Ovary (tissue), 9 donors: ENCODE measurements around the gene CABLES1. TPM values are rescaled to one million over a fixed set of nuclear protein-coding genes. Genes with fewer than 3 reads are reported as not detected.
"Not testable (repeated sequence)": the region's sequence is repeated elsewhere in the genome, so short reads cannot be mapped to it uniquely, and the experiment has no call there.

Experiments
- DNase-seq, 5 donors: peaks; one replicate each; pipeline ENCODE4 v3.0.0-alpha.2; 2019 to 2020
- H3K27ac ChIP-seq, 2 donors: fragments of 200-600 bp; one replicate each; pipeline versions ENCODE4 v1.5.1 to v1.8.0; 2019 to 2022
- H3K27me3 ChIP-seq: fragments of 200-600 bp; one replicate; pipeline ENCODE4 v1.8.0; 2022
- H3K36me3 ChIP-seq: fragments of 200-600 bp; sonication (generic); one replicate; pipeline ENCODE4 v1.5.1; 2019
- H3K4me1 ChIP-seq: one replicate; pipeline ENCODE4 v1.8.1; 2013; ENCODE audit warnings: mild to moderate bottlenecking, moderate library complexity; ENCODE audit not compliant: insufficient read depth
- H3K4me3 ChIP-seq: fragments of 200-600 bp; sonication (generic); one replicate; pipeline ENCODE4 v1.5.1; 2017
- H3K9me3 ChIP-seq, 2 donors: fragments of 200-600 bp in 1 of 2; sonication (generic) in 1 of 2; one replicate each; pipeline versions ENCODE4 v1.5.1 to v1.8.1; 2013 to 2019; ENCODE audit warnings: mild to moderate bottlenecking in 1 of 2, moderate library complexity in 1 of 2
- EP300 ChIP-seq: sonication (generic); formaldehyde crosslinking; IDR thresholded peaks from one replicate; pipeline ENCODE4 v1.6.1; 2017; ENCODE audit warnings: antibody characterized with exemption
- POLR2A ChIP-seq: fragments of 450-650 bp; IDR thresholded peaks from one replicate; pipeline ENCODE4 v1.6.1; 2017; ENCODE audit warnings: antibody characterized with exemption, mild to moderate bottlenecking, moderate library complexity
- WGBS, 3 donors: extraction: QIAGEN DNeasy Blood & Tissue Kit in 1 of 3; methylation state at CpG; one replicate each; pipeline versions ENCODE4 v1.1.5 to v1.1.7; 2013 to 2017; 5-methylcytosine and 5-hydroxymethylcytosine counted together
- intact Hi-C, 4 donors: fragments of 100-400 bp; cut with DNase I; formaldehyde crosslinking; loops; one replicate each; pipeline versions ENCODE4 v1.11.0 to v1.15.1; 2022 to 2023
- polyA plus RNA-seq, 2 donors: library from polyadenylated mRNA; stranded (reverse); fragments of 200-250 nt in 1 of 2; fragments of 350-450 nt in 1 of 2; fragmentation: Illumina TruSeq in 1 of 2; extraction: RNeasy Lipid Tissue Mini Kit (QIAGEN cat#74804) in 1 of 2; gene quantifications; one replicate each; pipeline ENCODE4 v1.2.3, GENCODE V29; 2013 to 2014
- total RNA-seq, 7 donors: library from RNA; depleted of rRNA in 2 of 7; stranded (reverse); fragments of >200 nt in 2 of 7; fragmentation: NEBNext Ultra II Directional in 3 of 7; extraction: Animal tissue kit (Norgen Biotek cat#: 25700) in 3 of 7; gene quantifications; one replicate each; pipeline versions ENCODE4 v1.1.0 to v1.2.4, GENCODE V29; 2016 to 2023
- TF ChIP-seq, protein P1 (sequence below), 3 donors: fragments of 450-650 bp in 2 of 3; fragments of 200-600 bp in 1 of 3; IDR thresholded peaks; one replicate each; pipeline versions ENCODE4 v1.5.1 to v1.8.0; 2016 to 2022; ENCODE audit warnings: antibody characterized with exemption in 3 of 3, mild to moderate bottlenecking in 1 of 3
- donor health status: DM: no; HTN: no; CAD: no; lungs with moderate emphysema.
- donor health status: DM: no; HTN: no; CAD: no.
- donor health status: Bipolar disorder and iron deficiency.
- donor health status: DM: yes; HTN: yes; CAD: no.
- donor health status: DM: no; HTN: no; CAD: no.
- donor health status: DM: yes; HTN: yes; CAD: no.

CABLES1 gene
- total and polyA plus RNA-seq, 9 donors, result 2.6 to 8.9 (median 5.3) TPM

DNA sequence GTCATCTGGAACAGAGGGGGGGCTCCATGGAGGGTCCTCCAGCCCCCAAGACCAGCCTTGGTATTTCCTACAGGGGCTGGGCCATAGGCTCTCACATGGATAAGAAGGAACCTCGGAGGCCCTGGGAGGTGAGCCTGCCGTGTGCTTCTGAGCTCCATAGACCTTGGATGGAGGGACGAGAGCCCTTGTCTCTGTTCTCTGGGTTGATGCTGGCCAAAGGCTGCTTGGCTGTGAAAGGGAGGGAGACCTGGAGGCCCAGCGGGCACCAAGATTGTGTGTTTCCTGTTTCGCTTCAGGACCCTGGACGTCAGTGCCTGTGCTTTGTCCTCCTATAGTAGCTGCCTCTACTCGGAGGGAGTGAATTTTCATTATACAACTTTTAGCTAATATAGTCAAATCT, 20.8 kb downstream of the CABLES1 start:
- 91 to 96% (median 95%) methylated on average over 7 of the region's 7 CpGs for WGBS, 3 donors
- Histone ChIP-seq H3K4me3 (no peak overlapping the region), H3K9me3 (no peaks in the 10 kb centered on the region), H3K27ac (no peak overlapping the region), H3K4me1 (no peaks in the 10 kb centered on the region), H3K27me3 (no peaks in the 10 kb centered on the region), H3K36me3 (no peaks in the 10 kb centered on the region)
- no peak for DNase-seq
- TF ChIP-seq, protein P1, sequence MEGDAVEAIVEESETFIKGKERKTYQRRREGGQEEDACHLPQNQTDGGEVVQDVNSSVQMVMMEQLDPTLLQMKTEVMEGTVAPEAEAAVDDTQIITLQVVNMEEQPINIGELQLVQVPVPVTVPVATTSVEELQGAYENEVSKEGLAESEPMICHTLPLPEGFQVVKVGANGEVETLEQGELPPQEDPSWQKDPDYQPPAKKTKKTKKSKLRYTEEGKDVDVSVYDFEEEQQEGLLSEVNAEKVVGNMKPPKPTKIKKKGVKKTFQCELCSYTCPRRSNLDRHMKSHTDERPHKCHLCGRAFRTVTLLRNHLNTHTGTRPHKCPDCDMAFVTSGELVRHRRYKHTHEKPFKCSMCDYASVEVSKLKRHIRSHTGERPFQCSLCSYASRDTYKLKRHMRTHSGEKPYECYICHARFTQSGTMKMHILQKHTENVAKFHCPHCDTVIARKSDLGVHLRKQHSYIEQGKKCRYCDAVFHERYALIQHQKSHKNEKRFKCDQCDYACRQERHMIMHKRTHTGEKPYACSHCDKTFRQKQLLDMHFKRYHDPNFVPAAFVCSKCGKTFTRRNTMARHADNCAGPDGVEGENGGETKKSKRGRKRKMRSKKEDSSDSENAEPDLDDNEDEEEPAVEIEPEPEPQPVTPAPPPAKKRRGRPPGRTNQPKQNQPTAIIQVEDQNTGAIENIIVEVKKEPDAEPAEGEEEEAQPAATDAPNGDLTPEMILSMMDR (IDR thresholded peaks at IDR 0.05), result no peak
- TF ChIP-seq POLR2A (no peak), EP300 (no peak)
- intact Hi-C loops, result no loop called here

DNA sequence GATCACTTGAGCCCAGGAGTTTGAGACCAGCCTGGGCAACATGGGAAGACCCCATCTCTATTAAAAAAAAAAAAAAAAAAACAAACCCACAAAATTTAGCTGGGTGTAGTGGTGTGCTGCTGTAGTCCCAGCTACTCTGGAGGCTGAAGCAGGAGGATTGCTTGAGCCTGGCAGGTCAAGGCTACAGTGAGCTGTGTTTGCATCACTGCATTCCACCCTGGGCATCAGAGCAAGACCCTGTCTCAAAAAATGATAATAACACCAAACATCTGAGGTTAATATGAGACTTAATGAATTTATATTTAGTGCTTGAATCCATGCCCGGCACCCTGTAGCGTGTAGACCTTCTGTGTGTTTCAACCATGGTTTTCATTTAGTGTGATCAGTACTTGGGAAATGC, 22.8 kb downstream of the CABLES1 start:
- 69 to 98% (median 93%) methylated on average over 2 of the region's 2 CpGs for WGBS, 3 donors
- intact Hi-C loops, result no loop called here

DNA sequence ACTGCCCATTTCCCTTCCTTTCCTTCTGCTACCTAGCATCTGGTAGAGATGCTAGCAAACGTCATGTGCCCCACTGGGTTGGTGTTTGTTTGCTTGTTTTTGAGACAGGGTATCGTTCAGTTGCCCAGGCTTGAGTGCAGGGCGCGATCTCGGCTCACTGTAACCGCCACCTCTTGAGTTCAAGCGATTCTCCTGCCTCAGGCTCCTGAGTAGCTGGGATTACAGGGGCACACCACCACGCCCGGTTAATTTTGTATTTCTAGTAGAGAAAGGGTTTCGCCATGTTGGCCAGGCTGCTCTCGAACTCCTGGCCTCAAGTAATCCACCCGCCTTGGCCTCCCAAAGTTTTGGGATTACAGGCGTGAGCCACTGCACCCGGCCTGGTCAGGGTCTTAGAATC, 23.6 kb downstream of the CABLES1 start:
- H3K27ac ChIP-seq, intact Hi-C loops, H3K36me3 ChIP-seq, H3K9me3 ChIP-seq, H3K27me3 ChIP-seq, H3K4me3 ChIP-seq, DNase-seq, H3K4me1 ChIP-seq: not testable (repeated sequence)
- whole genome bisulfite sequencing, 3 donors, result 91 to 95% (median 93%) methylated on average over 14 of the region's 14 CpGs

More for the DNA sequence above, 22.8 kb downstream of the CABLES1 start:
- DNase-seq, result no peak
- no peaks in the 10 kb centered on the region for H3K36me3 ChIP-seq
- H3K27ac ChIP-seq, result no peak overlapping the region
- TF ChIP-seq POLR2A, result no peak
- TF ChIP-seq EP300, result no peak
- H3K9me3 ChIP-seq, result no peaks in the 10 kb centered on the region
- no peaks in the 10 kb centered on the region for H3K27me3 ChIP-seq
- H3K4me1 ChIP-seq, result no peaks in the 10 kb centered on the region
- no peak overlapping the region for H3K4me3 ChIP-seq

DNA sequence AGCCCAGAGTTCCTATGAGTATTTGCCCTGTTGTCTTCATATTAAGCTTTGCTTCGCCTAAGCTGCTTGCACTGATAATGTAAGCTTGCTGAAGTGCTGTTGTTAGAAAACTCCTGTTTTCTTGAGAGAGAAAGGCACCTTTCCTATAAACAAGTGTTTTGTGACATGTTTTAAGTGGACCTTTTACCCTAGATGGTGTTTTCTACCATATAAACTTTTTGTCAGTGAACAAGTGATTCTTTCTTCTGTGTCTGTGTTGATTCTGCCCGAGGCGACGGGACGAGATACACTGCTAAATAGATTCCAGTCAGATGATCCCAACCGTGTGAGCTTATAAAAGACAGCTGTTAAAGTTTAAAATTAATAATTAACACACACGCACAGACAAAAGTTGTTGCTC, 24.1 kb downstream of the CABLES1 start:
- no peaks in the 10 kb centered on the region for H3K9me3 ChIP-seq
- intact Hi-C loops, result no loop called here
- TF ChIP-seq EP300 (no peak), POLR2A (no peak)
- H3K4me3 ChIP-seq, result no peak overlapping the region
- no peaks in the 10 kb centered on the region for H3K27me3 ChIP-seq
- no peak overlapping the region for H3K27ac ChIP-seq
- no peaks in the 10 kb centered on the region for H3K36me3 ChIP-seq
- no peaks in the 10 kb centered on the region for H3K4me1 ChIP-seq
- no peak for DNase-seq
- 30 to 48% (median 45%) methylated on average over 7 of the region's 7 CpGs for WGBS, 3 donors

DNA sequence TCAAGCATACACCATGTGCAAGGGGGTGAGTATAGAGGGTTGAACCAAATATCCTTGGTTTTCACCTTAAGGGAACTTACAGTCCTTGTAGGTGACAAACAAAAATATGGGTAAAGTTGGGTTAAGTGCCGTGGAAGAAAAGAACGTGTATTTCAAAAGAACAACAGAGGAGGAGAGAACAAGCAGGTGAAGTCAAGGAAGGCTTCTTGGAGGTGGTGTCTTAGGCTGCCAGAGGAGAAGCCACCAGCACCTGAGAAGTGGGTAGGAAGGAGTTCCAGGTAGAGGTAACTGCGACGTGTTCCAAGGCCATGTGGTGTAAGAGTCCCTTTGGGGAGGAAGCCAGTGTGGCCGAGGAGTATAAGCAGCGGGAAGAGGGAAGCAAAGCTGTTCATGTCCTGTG, 27.2 kb downstream of the CABLES1 start:
- TF ChIP-seq EP300, result no peak
- TF ChIP-seq POLR2A, result no peak
- TF ChIP-seq, protein P1 (IDR thresholded peaks at IDR 0.05), result no peak
- Histone ChIP-seq H3K27ac (no peak overlapping the region), H3K4me3 (no peak overlapping the region), H3K9me3 (no peaks in the 10 kb centered on the region), H3K36me3 (no peaks in the 10 kb centered on the region), H3K4me1 (peaks cover 3% of the 10 kb centered on the region), H3K27me3 (no peaks in the 10 kb centered on the region)
- no peak for DNase-seq
- intact Hi-C loops, result no loop called here
- WGBS, 3 donors, result 85 to 87% (median 87%) methylated on average over 6 of the region's 6 CpGs

DNA sequence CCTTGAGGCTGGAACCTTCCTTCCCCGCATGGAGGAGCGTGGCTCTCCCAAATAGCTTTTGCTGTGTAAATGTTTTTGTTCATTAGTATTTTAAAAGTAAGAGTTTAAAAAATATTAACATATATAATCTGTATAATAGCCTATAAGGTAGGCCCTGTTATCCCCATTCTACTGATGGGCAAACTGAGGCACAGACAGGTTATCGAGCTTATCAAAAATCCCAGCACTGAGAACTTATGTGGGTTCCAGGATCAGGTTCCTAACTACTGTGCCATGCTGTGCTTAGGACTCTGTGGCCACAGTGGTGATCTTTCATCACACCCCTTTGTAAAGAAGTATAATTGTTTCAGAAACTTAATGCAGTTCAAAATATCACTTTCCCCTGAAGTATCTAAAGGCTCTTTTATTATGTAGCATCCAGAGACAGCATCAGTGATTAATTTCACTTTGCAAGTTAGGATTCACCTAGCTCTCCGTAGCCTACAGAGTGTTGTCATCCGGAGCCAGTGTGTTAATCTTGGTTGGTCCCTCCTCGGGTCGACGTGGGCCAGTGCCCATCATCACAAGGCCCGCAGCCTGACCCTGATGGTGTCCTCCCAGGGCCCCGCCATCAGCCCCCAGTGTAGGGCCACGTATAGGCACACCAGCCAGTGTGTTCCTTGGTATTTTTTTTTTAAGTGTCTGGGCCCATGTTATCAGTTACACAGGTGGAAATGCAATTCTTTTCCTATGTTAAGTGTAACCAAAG, 28.7 kb downstream of the CABLES1 start:
- H3K27ac ChIP-seq, result no peak overlapping the region
- no peak for DNase-seq
- no peaks in the 10 kb centered on the region for H3K36me3 ChIP-seq
- intact Hi-C loops, result no loop called here
- H3K4me1 ChIP-seq, result peaks cover 3% of the 10 kb centered on the region
- TF ChIP-seq EP300, result no peak
- TF ChIP-seq, protein P1 (IDR thresholded peaks at IDR 0.05), result no peak
- TF ChIP-seq POLR2A, result no peak
- 75 to 78% (median 77%) methylated on average over 11 of the region's 11 CpGs for WGBS, 3 donors
- no peaks in the 10 kb centered on the region for H3K9me3 ChIP-seq
- H3K27me3 ChIP-seq, result no peaks in the 10 kb centered on the region
- H3K4me3 ChIP-seq, result no peak overlapping the region
